NCI-H146 treated with DMSO at 0.1 percent for 48 hours (cell line): ENCODE measurements around the gene SLC12A7.
"Not testable (repeated sequence)": the region's sequence is repeated elsewhere in the genome, so short reads cannot be mapped to it uniquely, and the experiment has no call there.

Source experiments
- DNase-seq: peaks from one replicate; lab custom pipeline; 2025; ENCODE audit not compliant: unreplicated experiment; lab: John Stamatoyannopoulos, UW

The SLC12A7 gene

DNA sequence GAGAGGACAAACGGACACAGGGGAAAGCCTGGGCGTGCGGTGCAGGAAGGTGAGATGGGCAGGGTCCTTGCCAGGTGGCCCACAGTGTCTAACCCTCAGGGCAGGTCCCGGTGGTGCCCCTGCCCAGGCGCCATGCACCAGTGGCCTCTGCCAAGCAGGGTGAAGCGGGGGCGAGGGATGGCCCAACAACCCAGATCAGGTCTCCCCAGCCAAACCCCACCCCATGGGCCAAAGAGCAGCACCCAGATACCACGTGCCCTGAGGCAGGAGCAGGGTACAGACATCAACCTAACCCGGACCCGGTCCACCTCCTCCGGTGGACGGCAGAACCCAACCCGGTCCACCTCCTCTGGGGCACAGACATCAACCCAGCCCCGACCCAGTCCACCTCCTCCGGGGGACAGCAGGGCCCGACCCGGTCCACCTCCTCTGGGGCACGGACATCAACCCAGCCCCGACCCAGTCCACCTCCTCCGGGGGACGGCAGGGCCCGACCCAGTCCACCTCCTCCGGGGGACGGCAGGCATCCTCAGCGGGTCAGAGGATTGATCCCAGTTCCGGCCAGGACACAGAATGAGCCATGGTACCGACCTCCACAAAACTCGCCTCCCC is 12.8 kb downstream of the SLC12A7 start:
- DNase-seq = no peak

GRCh38 chr5:1097988-1098385 is 13.9 kb downstream of the SLC12A7 start:
- DNase-seq = not testable (repeated sequence)

DNA sequence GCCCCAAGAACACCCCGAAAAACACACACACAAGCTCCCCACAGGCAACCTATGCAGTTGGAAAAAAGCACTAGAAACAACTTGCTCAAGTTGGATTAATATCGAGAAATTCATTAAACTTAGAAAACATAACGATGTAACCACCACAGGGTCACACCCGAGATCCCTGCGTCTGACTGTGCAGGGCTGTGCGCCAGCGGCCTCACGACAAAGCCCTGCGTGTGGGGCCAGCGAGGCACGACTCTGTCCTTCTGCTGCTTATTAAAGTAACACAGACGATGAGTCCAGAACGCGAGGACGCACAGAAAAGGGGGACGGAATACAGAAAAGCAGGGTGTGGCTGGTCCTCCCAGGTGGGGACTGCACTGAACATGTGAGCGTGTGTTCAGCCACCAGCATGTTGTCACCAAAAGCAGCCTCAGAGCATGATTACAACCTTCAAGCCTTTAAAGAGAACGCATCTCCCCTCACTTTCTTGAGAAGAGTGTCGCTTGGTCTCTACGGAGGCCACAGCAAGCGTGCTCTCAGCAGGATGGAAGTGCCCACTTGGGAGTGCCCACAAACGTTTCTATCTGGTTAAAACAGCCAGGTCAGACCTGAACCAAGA is 14.4 kb downstream of the SLC12A7 start:
- DNase-seq = no peak

DNA sequence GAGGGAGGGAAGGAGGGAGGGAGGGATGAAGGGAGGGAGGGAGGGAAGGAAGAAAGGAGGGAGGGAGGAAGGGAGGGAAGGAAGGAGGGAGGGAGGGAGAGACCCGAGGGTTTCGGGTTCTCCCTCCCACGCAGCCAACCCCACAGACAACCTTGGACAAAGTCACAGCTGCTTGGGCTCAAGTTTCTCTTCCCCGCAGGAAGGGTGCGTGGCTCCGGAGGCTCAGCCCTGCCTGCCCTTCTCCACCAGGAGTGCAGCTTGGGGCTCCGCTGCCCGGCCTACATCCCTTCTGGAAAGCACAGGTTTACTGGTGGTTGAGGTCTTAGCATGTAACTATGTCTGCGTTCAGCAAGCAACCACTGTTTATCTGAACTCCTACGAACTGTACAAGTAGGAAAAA is 15.0 kb downstream of the SLC12A7 start:
- no peak for DNase-seq

- DNase-seq = no peak
Observed at GRCh38 chr5:1095990-1096363, 15.9 kb downstream of the SLC12A7 start.

DNA sequence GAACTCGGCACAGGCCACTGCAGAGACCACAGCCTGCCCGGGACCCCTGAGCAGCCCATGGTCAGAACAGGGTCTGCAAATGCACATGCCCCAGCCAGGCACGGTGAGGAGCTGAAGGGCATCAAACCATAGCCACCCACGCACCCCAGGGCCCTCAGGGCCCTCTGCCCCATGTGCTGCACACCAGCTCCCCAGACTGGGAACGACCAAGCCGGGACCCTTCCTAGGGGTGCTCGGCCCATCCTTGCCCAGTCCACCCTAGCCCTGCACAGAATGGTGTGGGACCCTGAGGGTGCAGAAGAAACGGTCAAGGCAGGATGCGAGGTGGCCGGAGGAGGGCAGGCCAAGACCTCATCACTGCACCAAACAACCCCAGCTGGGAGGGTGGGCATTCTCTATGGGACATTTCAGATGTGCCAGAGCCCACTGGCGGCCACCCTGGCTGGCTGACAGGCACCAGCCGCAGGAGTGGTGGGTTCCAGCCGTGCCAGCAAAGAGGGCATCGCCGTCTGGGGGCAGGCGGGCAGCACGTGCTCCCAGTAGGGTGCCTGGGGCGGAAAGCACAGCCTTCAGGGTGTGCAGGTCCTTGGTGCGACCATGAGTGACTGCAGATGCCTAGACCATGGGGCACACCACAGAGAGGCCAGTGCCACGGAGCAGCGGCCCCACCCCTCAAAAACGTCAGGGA is 16.4 kb downstream of the SLC12A7 start:
- no peak for DNase-seq

- no peak for DNase-seq
Observed at GRCh38 chr5:1094670-1095190, 17.1 kb downstream of the SLC12A7 start.

- no peak for DNase-seq
Observed at GRCh38 chr5:1093361-1093760, 18.5 kb downstream of the SLC12A7 start.

DNA sequence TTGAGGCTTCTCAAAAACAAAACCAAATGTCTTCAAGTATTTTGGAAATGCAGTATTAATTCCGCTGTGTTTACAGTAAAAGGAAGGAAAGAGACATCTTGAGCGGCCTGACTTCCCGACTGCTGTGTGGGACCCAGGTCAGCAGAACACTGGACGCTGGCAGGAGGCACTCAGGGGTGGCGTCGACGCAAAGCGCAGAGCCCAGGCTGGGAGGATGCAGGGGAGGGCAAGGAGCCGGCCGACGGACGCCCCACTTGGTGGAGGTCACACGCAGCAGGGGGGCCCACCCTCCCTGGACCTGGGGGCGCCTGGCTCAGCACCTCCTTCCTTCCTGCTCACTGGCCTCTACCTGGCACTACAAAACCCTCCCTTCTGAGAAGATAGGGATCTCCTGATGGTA is 19.7 kb downstream of the SLC12A7 start:
- no peak for DNase-seq

GRCh38 chr5:1091632-1092031 is 20.2 kb downstream of the SLC12A7 start:
- no peak for DNase-seq

- DNase-seq = no peak
Observed at GRCh38 chr5:1090538-1090937, 21.3 kb downstream of the SLC12A7 start.

DNA sequence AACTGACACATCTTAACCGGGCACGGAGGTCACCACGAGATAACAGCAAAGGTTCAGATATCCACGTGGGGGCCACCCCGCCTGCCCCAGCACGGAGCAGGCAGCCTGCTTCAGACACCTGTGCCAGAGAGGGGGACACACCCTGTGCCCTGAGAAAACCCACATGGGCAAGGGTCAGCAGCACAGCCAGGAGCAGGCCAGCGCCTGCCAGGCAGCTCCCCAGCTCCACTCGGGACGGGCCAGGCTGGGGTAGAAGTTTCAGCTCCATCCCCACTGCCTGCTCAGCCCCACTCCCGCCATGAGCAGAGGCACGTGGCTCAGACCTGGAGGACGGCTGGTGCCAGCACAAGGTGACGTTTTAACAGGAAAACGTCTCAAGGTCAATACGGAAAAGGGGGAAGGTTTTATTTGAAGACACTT is 22.2 kb downstream of the SLC12A7 start:
- DNase-seq = no peak

GRCh38 chr5:1089146-1089545 is 22.7 kb downstream of the SLC12A7 start:
- no peak for DNase-seq

DNA sequence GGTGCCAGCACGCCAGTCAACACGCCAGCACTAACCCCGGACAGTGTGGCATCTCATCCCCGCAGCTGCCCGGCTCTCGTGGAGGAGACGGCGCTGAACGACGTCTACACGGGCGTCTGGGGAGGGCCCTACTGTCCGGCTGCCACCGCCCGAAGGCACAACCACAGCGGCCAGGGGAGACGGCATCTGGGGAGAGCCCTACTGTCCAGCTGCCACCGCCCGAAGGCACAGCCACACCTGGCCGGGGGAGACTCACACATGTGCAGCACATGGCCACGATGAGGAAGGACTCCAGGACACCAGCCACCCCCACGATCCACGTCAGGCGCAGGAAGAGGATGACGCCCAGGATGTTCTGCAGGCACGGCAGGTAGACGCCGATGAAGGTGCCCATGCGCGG is 23.1 kb downstream of the SLC12A7 start:
- no peak for DNase-seq

DNA sequence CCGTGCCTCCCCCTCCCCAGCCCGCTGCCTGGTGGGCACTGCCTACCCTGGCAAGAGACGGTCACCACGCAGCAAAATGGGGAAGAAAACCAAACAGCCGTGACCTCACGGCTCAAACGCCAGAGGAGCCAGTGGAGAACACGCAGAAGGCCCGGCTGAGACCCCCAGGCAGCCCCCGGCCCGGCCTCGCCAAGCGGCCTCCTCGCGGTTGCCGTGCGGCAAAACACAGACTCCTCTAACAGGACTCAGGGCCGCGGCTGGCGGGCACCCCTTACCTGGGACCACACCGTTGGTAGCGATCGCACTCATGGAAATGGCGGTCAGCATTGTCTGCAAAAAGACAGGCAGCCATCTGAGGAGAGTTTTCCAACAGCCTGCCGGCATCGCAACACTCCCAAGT is 23.8 kb downstream of the SLC12A7 start:
- DNase-seq = no peak

DNA sequence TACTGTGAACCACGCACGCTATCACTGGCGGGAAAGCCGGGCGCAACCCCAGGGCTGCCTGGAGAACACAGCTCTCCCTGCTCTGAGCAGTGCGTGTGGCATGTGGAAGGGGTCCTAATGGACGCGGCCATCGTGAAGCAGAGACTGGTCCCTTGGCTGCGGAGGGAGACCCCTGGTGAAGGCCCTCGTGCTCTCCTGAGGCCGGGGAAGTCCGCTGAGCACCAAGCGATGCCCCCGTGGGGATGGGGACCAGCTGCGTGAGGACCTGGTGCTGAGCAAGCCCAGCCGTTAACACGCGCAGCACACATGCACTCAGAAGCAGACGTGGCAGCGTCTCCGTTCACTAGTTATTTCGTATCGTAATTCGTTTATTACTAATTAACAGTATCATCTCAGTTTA is 24.4 kb downstream of the SLC12A7 start:
- no peak for DNase-seq

DNA sequence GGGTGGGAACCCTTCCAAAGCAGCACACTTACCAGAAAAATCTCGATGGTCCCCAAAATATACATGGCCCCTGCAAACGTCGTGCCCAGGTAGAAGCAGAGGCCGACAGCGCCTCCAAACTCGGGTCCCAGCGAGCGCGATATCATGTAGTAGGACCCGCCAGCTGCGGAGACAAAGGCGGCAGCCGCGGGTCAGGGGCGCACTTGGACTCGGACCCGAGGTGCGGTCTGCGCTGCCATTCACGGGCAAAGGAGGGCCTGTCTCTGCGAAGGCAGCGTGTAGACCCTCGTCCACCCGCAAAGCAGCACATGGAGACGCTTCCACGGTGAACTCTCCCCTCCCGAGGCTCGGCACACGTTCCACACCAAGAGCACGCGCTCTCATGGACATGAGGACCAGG is 25.0 kb downstream of the SLC12A7 start:
- no peak for DNase-seq

- DNase-seq = no peak
Observed at GRCh38 chr5:1086137-1086536, 25.7 kb downstream of the SLC12A7 start.

- no peak for DNase-seq
Observed at GRCh38 chr5:1085391-1085790, 26.5 kb downstream of the SLC12A7 start.

- no peak for DNase-seq
Observed at GRCh38 chr5:1083823-1084605, 27.8 kb downstream of the SLC12A7 start.

DNA sequence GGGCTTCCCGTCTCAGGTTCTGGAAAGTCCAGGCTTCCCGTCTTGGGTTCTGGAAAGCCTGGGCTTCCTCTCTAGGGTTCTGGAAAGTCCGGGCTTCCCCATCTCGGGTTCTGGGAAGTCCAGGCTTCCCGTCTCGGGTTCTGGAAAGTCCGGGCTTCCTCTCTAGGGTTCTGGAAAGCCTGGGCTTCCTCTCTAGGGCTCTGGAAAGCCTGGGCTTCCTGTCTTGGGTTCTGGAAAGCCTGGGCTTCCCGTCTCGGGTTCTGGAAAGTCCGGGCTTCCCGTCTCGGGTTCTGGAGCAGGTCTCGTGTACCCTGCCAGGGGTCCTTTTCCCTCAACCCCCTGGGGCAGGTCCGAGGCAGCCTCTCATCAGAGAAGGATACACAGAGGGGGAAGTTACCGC is 28.8 kb downstream of the SLC12A7 start:
- not testable (repeated sequence) for DNase-seq

GRCh38 chr5:1081519-1081918 is 30.3 kb downstream of the SLC12A7 start:
- no peak for DNase-seq
